Ramos (cell line): ENCODE measurements around the gene ATP8A2.

ENCODE experiments used
- in situ Hi-C: fragments of 300-500 bp; cut with MboI; formaldehyde crosslinking; loops from one replicate; pipeline ENCODE4 v1.14.3; 2022; ENCODE audit warnings: low sequenced_read_pairs; ENCODE audit not compliant: unreplicated experiment

Gene ATP8A2

GRCh38 chr13:26071691-26072090 is 699.9 kb downstream of the ATP8A2 start:
- in situ Hi-C loops = loop anchor here (25.0 kb wide), 1 partner anchor 509 kb away; no protein-coding TSS in a partner anchor

GRCh38 chr13:26072335-26072734 is 700.6 kb downstream of the ATP8A2 start:
- in situ Hi-C loops = loop anchor here (25.0 kb wide), 1 partner anchor 510 kb away; no protein-coding TSS in a partner anchor

DNA sequence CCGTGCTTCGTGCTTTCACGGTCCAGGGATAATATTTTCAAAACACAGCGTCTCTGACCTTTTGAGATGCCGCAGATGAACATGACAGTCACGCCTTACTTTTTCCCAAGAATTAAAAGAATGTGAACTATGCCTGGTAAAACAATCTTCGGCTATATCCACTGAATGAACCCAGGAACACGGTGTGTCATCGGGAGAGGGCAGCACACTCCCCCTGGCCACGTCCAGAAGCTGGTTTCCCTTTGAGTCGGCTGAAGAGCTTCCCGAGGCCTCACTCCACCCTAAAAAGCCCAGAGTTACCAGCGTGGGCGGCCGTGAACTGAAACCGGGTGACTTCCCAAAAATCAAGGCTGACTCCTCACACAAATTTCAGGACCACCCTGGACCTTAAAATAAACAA is 702.9 kb downstream of the ATP8A2 start:
- in situ Hi-C loops = loop anchor here (25.0 kb wide), 1 partner anchor 512 kb away; no protein-coding TSS in a partner anchor
